ENCODE results near the gene CASP10.

- TF ChIP-seq RCOR1 (IDR thresholded peaks at IDR 0.05; ENCODE audit: low read length) (no peak), MEF2A (IDR thresholded peaks at IDR 0.05; ENCODE audit: borderline replicate concordance, low read depth) (no peak), POLR2AphosphoS5 (IDR thresholded peaks at IDR 0.05; ENCODE audit: low read depth, low read length) (no peak), USF2 (IDR thresholded peaks at IDR 0.05; ENCODE audit: borderline replicate concordance, low read depth, low read length) (no peak), SIN3A (IDR thresholded peaks at IDR 0.05; ENCODE audit: borderline replicate concordance, low read depth, low read length) (no peak), RFX5 (IDR thresholded peaks at IDR 0.05; ENCODE audit: low read length) (no peak), EP300 (IDR thresholded peaks at IDR 0.05; ENCODE audit: borderline replicate concordance in 1 of 2, low read depth in 1 of 2, low read length in 1 of 2) (no peak), TAF1 (IDR thresholded peaks at IDR 0.05; ENCODE audit: borderline replicate concordance, low read depth, low read length) (no peak), TEAD4 (IDR thresholded peaks at IDR 0.05; ENCODE audit: borderline replicate concordance, insufficient read depth) (no peak)
- TF ChIP-seq, protein P1, sequence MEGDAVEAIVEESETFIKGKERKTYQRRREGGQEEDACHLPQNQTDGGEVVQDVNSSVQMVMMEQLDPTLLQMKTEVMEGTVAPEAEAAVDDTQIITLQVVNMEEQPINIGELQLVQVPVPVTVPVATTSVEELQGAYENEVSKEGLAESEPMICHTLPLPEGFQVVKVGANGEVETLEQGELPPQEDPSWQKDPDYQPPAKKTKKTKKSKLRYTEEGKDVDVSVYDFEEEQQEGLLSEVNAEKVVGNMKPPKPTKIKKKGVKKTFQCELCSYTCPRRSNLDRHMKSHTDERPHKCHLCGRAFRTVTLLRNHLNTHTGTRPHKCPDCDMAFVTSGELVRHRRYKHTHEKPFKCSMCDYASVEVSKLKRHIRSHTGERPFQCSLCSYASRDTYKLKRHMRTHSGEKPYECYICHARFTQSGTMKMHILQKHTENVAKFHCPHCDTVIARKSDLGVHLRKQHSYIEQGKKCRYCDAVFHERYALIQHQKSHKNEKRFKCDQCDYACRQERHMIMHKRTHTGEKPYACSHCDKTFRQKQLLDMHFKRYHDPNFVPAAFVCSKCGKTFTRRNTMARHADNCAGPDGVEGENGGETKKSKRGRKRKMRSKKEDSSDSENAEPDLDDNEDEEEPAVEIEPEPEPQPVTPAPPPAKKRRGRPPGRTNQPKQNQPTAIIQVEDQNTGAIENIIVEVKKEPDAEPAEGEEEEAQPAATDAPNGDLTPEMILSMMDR (IDR thresholded peaks at IDR 0.05) = no peak
- TF ChIP-seq, protein P2, sequence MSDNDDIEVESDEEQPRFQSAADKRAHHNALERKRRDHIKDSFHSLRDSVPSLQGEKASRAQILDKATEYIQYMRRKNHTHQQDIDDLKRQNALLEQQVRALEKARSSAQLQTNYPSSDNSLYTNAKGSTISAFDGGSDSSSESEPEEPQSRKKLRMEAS (IDR thresholded peaks at IDR 0.05; ENCODE audit: low read depth) = no peak
- TF ChIP-seq, protein P3, sequence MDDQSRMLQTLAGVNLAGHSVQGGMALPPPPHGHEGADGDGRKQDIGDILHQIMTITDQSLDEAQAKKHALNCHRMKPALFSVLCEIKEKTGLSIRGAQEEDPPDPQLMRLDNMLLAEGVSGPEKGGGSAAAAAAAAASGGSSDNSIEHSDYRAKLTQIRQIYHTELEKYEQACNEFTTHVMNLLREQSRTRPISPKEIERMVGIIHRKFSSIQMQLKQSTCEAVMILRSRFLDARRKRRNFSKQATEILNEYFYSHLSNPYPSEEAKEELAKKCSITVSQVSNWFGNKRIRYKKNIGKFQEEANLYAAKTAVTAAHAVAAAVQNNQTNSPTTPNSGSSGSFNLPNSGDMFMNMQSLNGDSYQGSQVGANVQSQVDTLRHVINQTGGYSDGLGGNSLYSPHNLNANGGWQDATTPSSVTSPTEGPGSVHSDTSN (IDR thresholded peaks at IDR 0.05) = no peak
- TF ChIP-seq, protein P4, sequence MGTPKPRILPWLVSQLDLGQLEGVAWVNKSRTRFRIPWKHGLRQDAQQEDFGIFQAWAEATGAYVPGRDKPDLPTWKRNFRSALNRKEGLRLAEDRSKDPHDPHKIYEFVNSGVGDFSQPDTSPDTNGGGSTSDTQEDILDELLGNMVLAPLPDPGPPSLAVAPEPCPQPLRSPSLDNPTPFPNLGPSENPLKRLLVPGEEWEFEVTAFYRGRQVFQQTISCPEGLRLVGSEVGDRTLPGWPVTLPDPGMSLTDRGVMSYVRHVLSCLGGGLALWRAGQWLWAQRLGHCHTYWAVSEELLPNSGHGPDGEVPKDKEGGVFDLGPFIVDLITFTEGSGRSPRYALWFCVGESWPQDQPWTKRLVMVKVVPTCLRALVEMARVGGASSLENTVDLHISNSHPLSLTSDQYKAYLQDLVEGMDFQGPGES (IDR thresholded peaks at IDR 0.05; ENCODE audit: low read depth, low read length) = no peak
Measured at GRCh38 chr2:201167546-201167945, 15.4 kb upstream of the CASP10 start.

Measured in SK-N-SH (cell line).